Kidney tubule cell (primary cell): ENCODE measurements around the gene PPP1R14C.

ENCODE experiments used
- DNase-seq: peaks from one replicate; pipeline ENCODE4 v3.0.0-alpha.2; 2018; ENCODE audit warnings: low spot score

PPP1R14C gene

DNA sequence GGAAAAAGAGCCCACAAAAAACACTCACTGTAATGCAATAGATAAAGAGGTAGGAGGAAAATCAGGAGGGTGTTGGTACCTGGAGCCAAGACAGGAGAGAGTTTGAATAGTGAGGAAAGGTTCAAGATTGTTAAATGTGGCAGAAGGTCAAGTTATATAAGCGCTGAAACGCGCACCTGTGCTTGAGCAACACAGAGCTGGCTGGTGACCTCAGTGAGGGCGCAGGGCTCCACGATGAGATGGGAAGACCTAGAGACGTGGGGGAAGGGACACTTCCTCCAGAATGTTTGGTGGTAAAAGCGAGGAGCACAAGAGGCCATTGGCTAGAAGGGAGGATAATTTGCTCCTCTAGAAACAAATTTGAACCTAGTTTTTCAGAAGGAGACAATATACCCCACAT, 4.2 kb upstream of the PPP1R14C start:
- DNase-seq: no peak

DNA sequence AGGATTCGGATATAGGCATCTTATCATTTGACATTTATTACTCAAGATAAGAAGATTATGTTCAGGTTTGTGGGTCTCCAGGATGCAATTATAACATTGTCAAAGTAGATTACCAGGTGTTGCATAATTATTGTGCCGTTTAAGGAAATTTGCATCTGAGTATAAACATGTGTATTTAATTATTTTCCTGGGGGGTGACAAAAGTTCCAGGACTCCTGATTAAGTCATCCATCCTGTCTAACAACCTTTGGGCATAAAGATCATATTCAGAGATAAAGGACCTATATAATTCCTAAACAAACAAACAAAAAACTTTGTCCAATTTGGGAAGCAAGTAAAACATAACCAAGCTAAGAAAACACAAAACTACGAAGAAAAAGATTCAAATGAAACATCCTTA, 3.3 kb upstream of the PPP1R14C start:
- DNase-seq: no peak

DNA sequence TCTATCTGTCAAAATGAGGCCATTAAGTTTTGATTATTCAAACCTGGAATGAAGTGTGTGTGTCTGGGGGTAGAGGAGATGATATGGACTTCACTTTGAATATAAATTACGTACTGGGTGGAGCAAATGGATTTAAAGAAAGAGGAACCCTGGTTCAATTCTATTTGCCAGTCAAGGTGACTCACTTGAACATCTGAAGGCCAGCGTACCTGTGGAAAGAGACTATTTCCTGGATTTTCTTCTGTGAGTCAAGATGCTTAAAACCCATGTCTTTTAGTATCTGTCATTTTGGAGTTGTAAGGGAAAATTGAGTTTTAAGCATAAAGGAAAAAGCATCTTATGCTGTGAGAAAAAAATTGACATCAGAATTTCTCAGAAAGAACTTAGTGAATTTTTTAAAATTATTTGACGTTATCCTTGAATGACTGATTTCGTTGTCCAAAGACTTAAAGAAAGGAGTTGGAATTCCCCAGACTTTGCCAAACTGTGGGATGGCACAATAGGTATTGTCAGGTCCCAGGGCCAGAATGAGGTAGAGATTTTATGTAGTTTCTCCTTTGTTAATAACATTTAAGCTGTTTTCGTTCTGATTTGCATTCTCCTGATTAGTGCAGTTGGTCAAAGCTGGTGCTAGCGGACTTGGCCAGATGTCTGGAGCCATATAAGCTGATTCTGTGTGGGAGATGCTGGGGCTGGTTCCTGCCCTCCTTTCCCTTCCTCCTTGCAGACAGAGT, 2.4 kb upstream of the PPP1R14C start:
- DNase-seq: peak; percentile 47

GRCh38 chr6:150142097-150142669, 661 bp upstream of the PPP1R14C start:
- DNase-seq: peak; percentile 96

- DNase-seq: peak; percentile 35
Measured at GRCh38 chr6:150143516-150144293, 861 bp downstream of the PPP1R14C start.

GRCh38 chr6:150144294-150144868, 1.5 kb downstream of the PPP1R14C start:
- DNase-seq: peak; percentile 76

DNA sequence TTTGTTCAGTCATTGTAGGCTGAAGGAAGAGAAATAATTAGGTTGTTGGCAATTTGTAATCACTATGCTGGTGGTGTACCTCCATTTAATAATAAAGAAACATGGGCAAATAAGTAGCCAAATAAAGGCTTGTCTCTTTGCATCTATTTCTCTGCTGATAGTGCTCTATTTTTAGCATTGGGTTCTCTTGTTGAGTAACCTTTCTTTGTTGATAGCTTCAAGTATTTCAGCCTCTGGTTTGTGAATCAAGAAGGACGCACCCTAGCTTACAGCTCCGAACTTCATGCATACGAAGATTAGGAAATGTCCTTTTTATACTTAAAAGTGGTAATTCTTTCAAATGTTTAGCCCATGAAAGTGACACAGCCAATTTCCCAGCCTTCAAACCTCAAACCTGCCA, 2.6 kb downstream of the PPP1R14C start:
- DNase-seq: no peak

DNA sequence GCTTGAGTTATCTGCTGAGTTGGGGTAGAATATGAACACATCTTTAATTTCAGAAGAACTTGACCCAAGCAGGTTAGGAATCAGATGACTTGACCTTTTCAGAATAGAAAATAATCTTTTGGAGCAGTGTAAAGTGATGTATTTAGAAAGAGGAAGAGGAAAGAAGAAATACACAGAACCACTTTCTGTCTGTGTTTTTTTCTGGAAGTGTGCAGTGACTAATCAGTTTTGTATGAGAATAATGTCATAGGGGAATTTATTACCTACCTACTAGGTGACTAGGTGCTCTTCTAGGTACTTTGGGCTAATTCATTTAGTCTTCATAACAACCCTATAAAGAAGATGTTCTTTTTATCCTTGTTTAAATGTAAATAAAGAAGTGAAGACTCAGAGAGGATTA, 3.0 kb downstream of the PPP1R14C start:
- peak; percentile 77 for DNase-seq

- DNase-seq: peak; percentile 15
Measured at GRCh38 chr6:150146436-150146835, 3.6 kb downstream of the PPP1R14C start.

DNA sequence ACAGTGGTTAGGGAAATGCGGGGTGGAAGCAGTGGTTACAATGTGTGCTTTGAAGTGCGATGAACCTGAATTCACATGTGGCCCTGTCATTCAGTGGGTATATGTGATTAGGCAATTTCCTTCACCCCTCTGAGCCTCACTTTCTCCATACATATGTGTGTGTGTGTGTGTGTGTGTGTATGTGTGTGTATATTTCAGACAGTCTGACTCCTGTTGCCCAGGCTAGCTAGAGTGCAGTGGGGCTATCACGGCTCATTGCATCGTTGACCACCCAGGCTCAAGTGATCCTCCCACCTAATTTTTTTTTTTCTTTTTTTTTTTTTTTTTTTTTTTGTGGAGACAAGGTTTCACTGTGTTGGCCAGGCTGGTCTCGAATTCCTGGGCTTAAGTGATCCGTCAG, 6.3 kb downstream of the PPP1R14C start:
- DNase-seq: peak; percentile 65

DNA sequence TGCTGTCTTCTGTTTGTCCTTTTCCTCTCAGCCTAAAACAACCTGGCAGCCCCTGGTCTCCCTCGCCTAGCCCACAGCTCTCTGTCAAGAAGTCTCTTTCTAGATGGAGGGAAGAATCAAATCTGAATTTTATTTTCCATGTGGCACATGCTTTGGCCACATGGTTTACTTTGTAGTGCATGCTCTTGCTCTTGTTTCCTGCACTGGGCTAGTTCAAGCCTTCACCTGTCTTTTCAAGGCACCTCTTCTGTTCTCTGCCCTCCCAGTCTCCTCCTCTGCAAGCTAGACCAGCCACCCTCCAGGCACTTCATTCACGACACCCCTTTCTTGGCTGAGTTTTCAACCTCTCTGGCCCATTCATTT, 7.6 kb downstream of the PPP1R14C start:
- DNase-seq: no peak

DNA sequence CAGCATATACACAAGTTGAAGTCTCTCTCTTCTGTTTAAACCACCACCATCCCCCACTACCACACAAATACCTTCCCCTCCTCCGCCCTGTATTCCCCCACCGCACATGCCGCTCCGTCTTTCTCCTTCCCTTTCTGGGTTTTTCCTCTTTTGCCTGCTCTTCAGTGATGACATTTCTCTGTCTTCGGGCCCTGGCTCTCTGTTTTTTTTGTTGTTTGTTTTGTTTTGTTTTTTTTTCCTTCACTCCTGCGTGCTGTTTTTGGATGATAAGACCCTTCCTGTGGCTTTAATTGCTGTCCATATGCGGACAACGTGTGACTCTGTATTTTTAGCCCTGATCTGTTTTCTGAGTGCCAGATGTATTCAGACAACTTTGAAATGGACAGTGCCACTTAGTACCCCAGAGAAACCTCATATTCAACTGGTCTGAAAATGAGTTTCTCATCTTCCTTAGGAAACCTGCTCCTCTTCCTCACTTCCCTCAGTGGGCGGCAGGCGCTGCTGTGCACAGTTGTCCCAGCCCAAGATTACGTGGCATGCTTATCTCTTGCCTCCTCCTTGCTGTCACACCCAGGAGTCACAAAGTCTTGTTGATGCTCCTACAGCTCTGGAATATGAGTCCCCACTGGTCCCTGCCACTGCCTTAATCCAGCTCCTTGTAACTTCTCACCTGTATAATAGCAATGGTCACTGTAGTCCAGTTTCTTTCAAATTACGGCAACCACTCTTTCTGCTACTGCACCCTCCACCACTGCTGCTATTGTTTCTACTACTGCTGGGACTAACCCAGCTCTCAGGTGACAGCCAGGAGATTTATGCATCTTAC, 8.2 kb downstream of the PPP1R14C start:
- DNase-seq: no peak

- no peak for DNase-seq
Measured at GRCh38 chr6:150152891-150153876, 10.3 kb downstream of the PPP1R14C start.

GRCh38 chr6:150153905-150154492, 11.2 kb downstream of the PPP1R14C start:
- peak; percentile 44 for DNase-seq

GRCh38 chr6:150156460-150156859, 13.6 kb downstream of the PPP1R14C start:
- DNase-seq: no peak

DNA sequence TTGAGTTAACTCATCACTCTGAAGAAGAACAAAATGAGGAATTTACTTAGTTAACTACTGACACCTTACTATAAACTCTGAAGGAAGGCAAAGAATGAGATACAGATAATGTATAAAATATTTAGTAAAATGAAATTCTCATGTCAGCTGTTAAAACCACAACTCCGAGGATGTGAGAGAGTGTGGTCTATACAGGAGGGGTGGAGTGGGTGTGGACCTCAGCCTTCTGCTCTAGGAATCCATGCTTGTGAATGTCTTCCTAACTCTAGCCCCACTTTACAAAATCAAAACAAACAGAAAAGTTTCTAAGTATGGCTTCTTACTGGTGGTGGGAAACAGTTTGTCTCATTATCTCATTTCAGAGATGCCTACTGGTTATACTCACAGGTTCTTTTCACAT, 14.2 kb downstream of the PPP1R14C start:
- no peak for DNase-seq

DNA sequence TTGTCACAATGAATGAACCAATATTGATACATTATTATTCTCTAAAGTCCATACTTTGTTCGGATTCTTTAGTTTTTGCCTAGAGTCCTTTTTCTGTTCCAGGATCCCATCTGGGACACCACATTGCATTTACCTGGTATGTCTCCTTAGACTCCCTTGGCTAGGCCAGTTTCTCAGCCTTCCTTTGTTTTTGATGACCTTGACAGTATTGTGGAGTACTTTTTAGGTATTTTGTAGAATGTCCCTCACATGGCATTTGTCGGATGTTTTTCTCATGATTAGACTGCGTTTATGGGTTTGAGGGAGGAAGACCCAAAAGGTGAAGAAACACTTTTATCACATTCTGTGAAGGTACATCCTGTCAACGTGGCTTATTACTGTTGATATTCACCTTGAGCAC, 16.9 kb downstream of the PPP1R14C start:
- DNase-seq: no peak

DNA sequence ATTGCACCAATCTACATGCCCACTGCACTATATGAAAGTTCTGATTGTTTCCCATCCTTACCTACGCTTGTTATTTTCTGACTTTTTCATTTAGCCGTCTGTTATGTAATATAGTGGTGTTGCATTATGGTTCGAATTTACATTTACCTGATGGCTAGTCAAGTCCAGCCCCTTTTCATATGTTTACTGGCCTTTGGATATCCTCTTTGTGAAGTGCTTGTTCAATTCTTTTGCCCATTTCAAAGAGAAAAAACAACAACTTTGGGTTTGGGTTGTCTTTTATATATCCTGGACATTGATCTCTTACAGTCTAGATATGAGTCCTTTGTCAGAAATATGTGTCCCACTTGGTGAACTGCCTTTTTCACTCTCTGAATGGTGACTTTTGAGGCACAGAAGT, 21.1 kb downstream of the PPP1R14C start:
- no peak for DNase-seq

DNA sequence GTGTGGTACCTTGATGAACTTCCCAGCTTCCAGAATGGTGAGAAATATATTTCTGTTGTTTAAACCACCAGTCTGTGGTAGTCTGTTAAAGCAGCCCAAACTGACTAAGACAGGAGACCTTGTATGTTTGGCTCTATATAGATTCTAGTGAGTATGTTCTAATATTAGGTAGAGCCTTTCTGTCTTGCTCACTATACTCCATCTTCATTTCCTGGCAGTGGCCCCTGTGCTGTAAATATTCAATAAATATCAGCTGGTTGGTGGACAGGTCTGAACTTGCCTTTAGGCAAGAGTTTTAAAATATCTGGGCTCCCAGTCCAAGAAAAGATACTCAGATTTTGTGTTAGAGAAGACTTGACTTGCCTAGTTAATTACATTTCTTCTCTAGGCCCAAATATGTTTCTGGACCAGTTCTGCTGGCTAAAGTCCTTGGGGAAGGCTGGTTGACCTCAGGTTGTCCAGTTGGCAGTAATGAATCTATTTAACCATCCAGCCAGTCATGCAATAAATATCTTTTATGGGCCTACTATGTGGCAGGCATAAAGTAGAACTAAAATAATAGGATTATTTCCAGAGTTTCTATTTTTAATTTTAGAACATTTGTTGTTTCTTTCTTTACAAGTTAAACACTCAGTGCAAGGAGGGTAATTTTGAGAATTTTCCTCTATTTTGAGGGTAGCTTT, 22.3 kb downstream of the PPP1R14C start:
- no peak for DNase-seq

DNA sequence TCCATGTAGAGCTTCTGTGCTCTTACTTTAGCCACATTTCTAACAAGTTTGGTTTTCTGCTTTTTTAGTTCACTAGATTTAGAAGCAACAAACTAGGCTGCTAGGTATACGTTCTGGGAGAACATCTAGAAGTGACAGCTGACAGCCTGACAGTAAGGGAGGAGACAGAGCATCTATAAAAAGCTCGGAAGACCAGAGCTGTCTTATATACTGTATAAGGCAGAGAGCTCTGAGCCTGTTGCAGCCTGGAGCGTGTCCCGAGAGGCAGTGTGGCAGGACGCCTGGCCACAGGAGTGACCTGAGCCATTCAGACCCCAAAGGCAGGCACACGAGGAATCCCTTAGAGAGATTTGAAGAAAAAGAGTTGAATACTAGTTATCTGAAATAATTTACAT, 24.6 kb downstream of the PPP1R14C start:
- DNase-seq: no peak
